AG10803 (cell line): ENCODE results near the gene TRIM27.
"Not testable (repeated sequence)": the region's sequence is repeated elsewhere in the genome, so short reads cannot be mapped to it uniquely, and the experiment has no call there.

Source experiments
- DNase-seq: peaks from one replicate; pipeline ENCODE4 v3.0.0; 2010; ENCODE audit warnings: low read depth
- H3K4me3 ChIP-seq: 2 replicates; pipeline ENCODE4 v1.5.1; 2011; ENCODE audit warnings: mild to moderate bottlenecking, low read length, control low read depth
- TF ChIP-seq, protein P1 (sequence below): conservative IDR thresholded peaks from 2 replicates; pipeline ENCODE4 v1.5.1; 2011; ENCODE audit warnings: mild to moderate bottlenecking, low read length, control low read depth, inconsistent platforms

The TRIM27 gene

DNA sequence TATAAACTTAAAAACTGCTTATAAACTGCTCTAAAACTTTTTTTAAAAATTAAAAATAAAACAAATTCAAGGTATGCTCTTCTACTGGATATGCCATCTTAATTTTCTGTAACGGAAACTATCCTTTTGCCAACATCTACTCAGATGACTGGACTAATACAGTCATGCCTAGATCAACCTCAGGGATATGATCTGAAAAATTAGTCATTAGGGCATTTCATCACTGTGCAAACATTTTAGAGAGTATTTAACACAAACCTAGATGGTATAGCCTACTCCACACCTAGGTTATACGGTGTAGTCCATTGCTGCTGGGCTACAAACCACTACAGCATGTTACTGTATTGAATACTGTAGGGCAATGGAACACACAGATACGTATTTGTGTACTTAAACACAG lies 64.8 kb downstream of the TRIM27 start:
- no peak for DNase-seq
- H3K4me3 ChIP-seq: no peak overlapping the region
- TF ChIP-seq, protein P1, sequence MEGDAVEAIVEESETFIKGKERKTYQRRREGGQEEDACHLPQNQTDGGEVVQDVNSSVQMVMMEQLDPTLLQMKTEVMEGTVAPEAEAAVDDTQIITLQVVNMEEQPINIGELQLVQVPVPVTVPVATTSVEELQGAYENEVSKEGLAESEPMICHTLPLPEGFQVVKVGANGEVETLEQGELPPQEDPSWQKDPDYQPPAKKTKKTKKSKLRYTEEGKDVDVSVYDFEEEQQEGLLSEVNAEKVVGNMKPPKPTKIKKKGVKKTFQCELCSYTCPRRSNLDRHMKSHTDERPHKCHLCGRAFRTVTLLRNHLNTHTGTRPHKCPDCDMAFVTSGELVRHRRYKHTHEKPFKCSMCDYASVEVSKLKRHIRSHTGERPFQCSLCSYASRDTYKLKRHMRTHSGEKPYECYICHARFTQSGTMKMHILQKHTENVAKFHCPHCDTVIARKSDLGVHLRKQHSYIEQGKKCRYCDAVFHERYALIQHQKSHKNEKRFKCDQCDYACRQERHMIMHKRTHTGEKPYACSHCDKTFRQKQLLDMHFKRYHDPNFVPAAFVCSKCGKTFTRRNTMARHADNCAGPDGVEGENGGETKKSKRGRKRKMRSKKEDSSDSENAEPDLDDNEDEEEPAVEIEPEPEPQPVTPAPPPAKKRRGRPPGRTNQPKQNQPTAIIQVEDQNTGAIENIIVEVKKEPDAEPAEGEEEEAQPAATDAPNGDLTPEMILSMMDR: no peak

DNA sequence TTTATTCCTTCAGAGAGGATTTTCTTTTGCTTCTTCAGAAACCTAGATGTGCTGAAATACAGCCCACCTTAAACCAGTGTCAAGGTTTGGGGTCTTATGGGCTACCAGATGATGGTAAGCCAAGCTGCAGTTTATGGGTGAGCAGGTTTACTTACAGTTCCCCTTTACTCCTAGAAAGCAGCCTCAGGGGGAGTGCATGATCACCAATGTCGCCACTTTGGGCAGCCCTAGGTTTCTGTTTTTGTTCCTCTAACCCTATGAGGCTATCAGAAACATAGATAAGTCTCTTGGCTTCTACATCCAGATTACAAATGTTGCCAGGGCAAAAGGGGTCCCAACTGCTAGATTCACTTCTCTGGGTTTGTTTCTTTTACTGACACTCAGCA lies 67.2 kb downstream of the TRIM27 start:
- no peak for DNase-seq

DNA sequence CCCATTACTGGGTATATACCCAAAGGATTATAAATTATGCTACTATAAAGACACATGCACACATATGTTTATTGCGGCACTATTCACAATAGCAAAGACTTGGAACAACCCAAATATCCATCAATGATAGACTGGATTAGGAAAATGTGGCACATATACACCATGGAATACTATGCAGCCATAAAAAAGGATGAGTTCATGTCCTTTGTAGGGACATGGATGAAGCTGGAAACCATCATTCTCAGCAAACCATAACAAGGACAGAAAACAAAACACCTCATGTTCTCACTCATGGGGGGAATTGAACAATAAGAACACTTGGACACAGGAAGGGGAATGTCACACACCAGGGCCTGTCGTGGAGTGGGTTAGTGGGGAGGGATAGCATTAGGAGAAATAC lies 69.4 kb downstream of the TRIM27 start:
- not testable (repeated sequence) for DNase-seq

More for the DNA sequence above, 67.2 kb downstream of the TRIM27 start:
- no peak overlapping the region for H3K4me3 ChIP-seq
- TF ChIP-seq, protein P1: no peak

More for the DNA sequence above, 69.4 kb downstream of the TRIM27 start:
- H3K4me3 ChIP-seq: not testable (repeated sequence)
